Vagina (tissue), 2 donors: Measurements from ENCODE around the gene FCGR3B. TPM values are rescaled to one million over a fixed set of nuclear protein-coding genes. Genes with fewer than 3 reads are reported as not detected.
"Not testable (repeated sequence)": the region's sequence is repeated elsewhere in the genome, so short reads cannot be mapped to it uniquely, and the experiment has no call there.

Experiments
- DNase-seq, 2 donors: peaks; one replicate each; pipeline ENCODE4 v3.0.0-alpha.2; 2017; ENCODE audit errors: extremely low spot score in 2 of 2
- H3K27ac ChIP-seq: fragments of 200-600 bp; sonication (generic); one replicate; pipeline ENCODE4 v1.5.1; 2019
- H3K27me3 ChIP-seq: fragments of 200-600 bp; sonication (generic); one replicate; pipeline ENCODE4 v1.5.1; 2019
- H3K36me3 ChIP-seq, 2 donors: fragments of 200-600 bp; sonication (generic); one replicate each; pipeline ENCODE4 v1.5.1; 2017 to 2019
- H3K4me1 ChIP-seq: fragments of 200-600 bp; sonication (generic); one replicate; pipeline ENCODE4 v1.5.1; 2019
- H3K4me3 ChIP-seq, 2 donors: fragments of 200-600 bp; sonication (generic); 1 replicate in 1 of 2; 2 replicates in 1 of 2; pipeline ENCODE4 v1.5.1; 2016 to 2019
- H3K9me3 ChIP-seq: fragments of 200-600 bp; sonication (generic); one replicate; pipeline ENCODE4 v1.5.1; 2019
- POLR2AphosphoS5 ChIP-seq, 2 donors: sonication (generic); formaldehyde crosslinking; IDR thresholded peaks; one replicate each; pipeline ENCODE4 v1.9.0; 2017; ENCODE audit warnings: antibody characterized with exemption in 2 of 2, mild to moderate bottlenecking in 2 of 2, low read depth in 1 of 2; ENCODE audit not compliant: insufficient read depth in 1 of 2
- intact Hi-C: fragments of 100-400 bp; cut with DNase I; formaldehyde crosslinking; loops from one replicate; pipeline ENCODE4 v1.15.1; 2023
- total RNA-seq: library from RNA; depleted of rRNA; stranded (reverse); fragments of >200 nt; gene quantifications from one replicate; pipeline ENCODE4 v1.2.3, GENCODE V29; 2016

FCGR3B gene
- total RNA-seq, 1 donor from 2014 or later = 2.5 TPM

DNA sequence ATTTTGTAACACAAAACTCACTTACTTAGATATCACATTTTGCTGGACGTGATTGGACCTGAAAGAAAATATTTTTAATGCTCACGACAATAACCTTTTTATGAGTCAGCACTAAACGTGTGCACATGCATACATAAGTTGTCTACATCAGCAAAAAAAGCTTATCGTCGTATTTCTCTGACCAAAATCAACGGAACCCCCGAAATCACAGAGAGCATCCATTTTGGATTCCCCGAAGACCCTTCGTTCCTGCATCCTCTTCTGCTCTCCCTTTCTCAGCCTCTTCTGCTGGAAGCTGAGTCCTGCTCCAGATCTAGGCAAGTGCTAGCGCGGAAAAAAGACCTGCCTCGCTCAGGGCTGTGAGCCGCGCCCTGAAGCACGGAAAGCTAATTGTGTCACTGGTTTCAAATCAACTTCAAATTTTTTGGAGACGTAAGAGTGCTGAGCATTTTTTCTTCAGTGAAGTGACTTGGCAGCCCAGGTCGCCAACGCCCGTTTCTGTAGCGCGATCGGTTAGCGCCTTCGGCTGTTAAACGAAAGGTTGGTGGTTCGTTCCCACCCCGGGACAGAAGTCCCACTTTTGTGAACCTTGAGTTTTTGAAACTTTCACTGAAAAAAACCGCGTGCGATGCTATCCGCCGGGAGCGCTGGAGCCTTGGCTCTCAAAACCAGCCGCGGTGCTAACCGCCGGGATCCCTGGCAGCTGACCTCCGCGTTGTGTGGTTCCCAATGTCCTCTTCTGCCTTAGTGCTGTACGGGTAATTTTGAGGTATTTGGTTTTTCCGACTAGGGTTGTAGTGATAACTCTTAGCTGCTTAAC, 9.6 kb downstream of the FCGR3B start:
- H3K27me3 ChIP-seq, H3K9me3 ChIP-seq, DNase-seq, H3K36me3 ChIP-seq, H3K4me1 ChIP-seq, intact Hi-C loops: not testable (repeated sequence)
- peak overlapping the region; percentile 40 to 49 for H3K4me3 ChIP-seq
- H3K27ac ChIP-seq = peak overlapping the region; percentile 54
- TF ChIP-seq POLR2AphosphoS5 (IDR thresholded peaks at IDR 0.05; ENCODE audit: insufficient read depth in 1 of 2, low read depth in 1 of 2) = peak in 1 of 2 donors; percentile 41

DNA sequence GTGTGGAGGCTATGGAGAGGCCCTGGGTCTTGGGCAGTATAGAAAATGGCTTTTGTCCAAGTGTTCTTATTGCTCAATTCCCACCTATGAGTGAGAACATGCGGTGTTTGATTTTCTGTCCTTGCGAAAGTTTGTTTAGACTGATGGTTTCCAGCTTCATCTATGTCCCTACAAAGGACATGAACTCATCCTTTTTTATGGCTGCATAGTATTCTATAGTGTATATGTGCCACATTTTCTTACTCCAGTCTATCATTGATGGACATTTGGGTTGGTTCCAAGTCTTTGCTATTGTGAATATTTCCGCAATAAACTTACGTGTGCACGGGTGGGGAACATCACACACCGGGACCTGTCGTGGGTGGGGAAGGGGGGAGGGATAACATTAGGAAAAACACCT, 10.6 kb downstream of the FCGR3B start:
- H3K27me3 ChIP-seq, H3K4me1 ChIP-seq, H3K4me3 ChIP-seq, intact Hi-C loops, H3K9me3 ChIP-seq, H3K36me3 ChIP-seq, H3K27ac ChIP-seq, DNase-seq: not testable (repeated sequence)

DNA sequence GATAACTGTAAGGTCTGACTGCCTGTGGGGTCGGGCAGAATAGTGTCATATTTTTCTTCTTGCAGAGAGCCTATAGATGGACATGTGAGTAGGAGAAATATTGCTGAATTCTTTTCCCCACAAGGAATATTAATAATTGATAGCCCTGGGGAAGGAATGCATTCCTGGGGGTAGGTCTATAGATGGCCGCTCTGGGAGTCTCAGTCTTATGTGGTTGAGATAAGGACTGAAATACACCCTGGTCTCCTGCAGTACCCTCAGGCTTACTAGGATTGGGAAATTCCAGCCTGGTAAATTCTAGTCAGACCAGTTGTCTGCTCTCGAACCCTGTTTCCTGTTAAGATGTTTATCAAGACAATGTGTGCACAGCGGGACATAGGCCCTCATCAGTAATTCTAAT, 12.5 kb downstream of the FCGR3B start:
- H3K27ac ChIP-seq, H3K27me3 ChIP-seq, H3K36me3 ChIP-seq, H3K4me1 ChIP-seq, DNase-seq, H3K4me3 ChIP-seq, H3K9me3 ChIP-seq, intact Hi-C loops: not testable (repeated sequence)

DNA sequence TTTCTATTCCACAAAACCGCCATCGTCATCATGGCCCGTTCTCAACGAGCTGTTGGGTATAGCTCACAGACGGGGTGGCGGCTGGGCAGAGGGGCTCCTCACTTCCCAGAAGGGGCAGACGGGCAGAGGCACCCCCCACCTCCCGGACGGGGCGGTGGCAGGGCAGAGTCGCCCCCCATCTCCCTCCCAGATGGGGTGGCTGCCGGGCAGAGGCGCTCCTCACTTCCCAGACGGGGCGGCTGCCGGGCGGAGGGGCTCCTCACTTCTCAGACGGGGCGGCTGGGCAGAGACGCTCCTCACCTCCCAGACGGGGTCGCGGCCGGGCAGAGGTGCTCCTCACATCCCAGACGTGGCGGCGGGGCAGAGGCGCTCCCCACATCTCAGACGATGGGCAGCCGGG, 14.6 kb downstream of the FCGR3B start:
- intact Hi-C loops, H3K4me3 ChIP-seq, H3K27me3 ChIP-seq, DNase-seq, H3K36me3 ChIP-seq, H3K27ac ChIP-seq, H3K4me1 ChIP-seq, H3K9me3 ChIP-seq: not testable (repeated sequence)

DNA sequence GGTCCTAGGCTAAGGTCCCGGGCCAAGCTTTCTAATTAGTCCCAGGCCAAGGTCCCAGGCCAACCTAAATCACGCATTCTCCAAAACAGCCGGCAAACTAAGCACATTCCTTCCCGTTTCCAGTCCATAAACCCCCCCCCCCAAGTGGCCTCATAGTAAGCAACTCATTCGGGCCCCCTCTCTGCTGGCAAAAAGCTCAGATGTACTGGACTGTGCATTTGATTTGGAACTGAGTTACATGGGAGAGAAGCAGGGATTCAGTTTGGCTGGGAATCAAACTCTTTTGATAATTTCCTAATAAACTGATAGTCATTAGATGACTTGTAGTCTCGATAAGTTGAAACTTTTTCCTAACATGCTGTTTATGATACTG, 17.8 kb downstream of the FCGR3B start:
- H3K36me3 ChIP-seq, H3K9me3 ChIP-seq, intact Hi-C loops, H3K27me3 ChIP-seq, H3K4me1 ChIP-seq, DNase-seq: not testable (repeated sequence)
- Histone ChIP-seq H3K27ac (peak overlapping the region; percentile 95), H3K4me3 (peak overlapping the region; percentile 52 to 53)

DNA sequence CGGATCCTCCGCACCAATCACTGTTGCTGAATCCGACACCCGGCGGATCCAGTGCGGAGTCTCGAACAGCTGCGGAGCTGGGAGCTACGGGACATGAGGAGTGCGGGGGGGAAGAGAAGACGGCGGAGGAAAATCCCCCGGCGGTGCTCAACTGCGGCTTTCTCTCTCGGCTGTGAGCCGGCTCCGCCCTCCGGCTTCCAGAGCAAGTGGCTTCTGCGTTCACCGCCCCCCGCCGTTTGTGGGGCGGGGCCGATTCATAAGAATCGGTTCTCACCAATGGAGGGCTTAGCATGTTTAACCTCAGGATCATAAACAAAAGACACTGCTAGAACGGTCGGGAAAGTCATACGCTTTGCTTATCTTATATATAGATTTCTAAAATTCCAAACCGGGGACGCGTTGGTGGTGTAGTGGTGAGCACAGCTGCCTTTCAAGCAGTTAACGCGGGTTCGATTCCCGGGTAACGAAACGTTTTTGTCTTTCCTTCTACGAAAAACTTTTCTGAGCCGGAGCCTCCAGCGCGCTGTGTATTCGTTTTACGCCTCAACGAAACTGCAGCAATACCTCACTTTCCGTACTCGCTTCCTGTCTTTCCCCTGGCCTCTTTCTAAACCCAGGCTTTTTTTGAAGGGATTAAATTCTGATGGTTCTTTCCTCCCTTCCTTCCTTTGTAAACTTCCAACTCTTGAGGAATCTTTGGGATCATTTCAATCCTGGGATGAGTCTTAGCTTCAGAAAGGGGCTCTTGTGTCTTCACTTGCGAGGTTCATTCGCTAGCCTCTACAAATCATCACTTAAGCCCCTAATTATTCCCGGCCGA, 18.4 kb downstream of the FCGR3B start:
- H3K27me3 ChIP-seq, H3K4me1 ChIP-seq, H3K9me3 ChIP-seq, H3K36me3 ChIP-seq, intact Hi-C loops: not testable (repeated sequence)
- peak overlapping the region; percentile 52 to 53 for H3K4me3 ChIP-seq
- TF ChIP-seq POLR2AphosphoS5 (IDR thresholded peaks at IDR 0.05; ENCODE audit: insufficient read depth in 1 of 2, low read depth in 1 of 2) = peak; percentile 58 to 91
- peak overlapping the region; percentile 95 for H3K27ac ChIP-seq
- DNase-seq = peak in 1 of 2 donors; percentile 98

DNA sequence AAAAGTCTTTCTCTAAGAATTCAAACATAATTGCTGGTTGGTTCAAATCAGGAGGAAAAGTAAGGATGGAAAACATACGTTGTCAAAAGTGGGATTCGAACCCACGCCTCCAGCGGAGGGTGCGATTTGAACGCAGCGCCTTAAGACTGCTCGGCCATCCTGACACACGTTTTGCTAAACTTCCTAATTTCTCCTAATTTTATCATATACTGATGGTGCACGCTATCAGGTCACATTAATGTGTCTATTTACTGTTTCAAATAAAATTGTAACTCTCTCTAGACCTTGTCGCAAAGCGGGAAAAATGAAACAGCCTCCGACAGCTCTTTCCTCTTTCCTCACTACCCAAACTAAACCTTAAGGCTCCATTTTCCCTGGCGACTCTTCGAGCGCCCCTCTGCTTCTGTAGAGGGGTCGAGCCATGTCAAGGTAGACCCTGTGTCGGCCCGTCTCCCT, 19.1 kb downstream of the FCGR3B start:
- H3K4me3 ChIP-seq = peak overlapping the region; percentile 52 to 53
- H3K9me3 ChIP-seq, H3K4me1 ChIP-seq, DNase-seq, intact Hi-C loops, H3K27me3 ChIP-seq, H3K36me3 ChIP-seq: not testable (repeated sequence)
- peak overlapping the region; percentile 95 for H3K27ac ChIP-seq

DNA sequence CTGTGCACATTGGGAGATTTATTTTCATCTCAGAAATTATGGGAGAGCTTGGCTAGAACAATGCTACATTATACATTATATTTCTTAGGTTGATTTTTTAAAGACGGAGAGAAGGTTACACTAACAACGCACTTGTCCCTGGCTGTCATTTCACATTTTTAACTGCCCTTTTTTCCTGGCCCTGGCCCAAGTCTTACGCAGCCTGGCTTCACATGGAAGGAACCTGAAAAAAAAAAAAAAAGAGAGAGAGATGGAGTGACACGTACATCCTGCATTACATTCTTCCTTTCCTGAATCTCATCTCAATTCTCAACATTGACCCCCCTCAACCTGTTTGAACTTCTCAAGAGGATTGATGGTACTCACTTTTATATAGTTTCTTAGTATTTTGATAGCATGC, 20.8 kb downstream of the FCGR3B start:
- intact Hi-C loops, H3K36me3 ChIP-seq, H3K27me3 ChIP-seq, DNase-seq, H3K27ac ChIP-seq, H3K4me3 ChIP-seq, H3K4me1 ChIP-seq, H3K9me3 ChIP-seq: not testable (repeated sequence)

DNA sequence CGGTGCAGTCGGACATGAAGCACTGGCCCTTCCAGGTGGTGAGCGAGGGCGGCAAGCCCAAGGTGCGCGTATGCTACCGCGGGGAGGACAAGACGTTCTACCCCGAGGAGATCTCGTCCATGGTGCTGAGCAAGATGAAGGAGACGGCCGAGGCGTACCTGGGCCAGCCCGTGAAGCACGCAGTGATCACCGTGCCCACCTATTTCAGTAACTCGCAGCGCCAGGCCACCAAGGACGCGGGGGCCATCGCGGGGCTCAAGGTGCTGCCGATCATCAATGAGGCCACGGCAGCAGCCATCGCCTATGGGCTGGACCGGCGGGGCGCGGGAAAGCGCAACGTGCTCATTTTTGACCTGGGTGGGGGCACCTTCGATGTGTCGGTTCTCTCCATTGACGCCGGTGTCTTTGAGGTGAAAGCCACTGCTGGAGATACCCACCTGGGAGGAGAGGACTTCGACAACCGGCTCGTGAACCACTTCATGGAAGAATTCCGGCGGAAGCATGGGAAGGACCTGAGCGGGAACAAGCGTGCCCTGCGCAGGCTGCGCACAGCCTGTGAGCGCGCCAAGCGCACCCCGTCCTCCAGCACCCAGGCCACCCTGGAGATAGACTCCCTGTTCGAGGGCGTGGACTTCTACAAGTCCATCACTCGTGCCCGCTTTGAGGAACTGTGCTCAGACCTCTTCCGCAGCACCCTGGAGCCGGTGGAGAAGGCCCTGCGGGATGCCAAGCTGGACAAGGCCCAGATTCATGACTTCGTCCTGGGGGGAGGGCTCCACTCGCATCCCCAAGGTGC, 24.2 kb downstream of the FCGR3B start:
- H3K4me3 ChIP-seq, H3K36me3 ChIP-seq, H3K9me3 ChIP-seq, DNase-seq, H3K27ac ChIP-seq, H3K4me1 ChIP-seq, intact Hi-C loops, H3K27me3 ChIP-seq: not testable (repeated sequence)

DNA sequence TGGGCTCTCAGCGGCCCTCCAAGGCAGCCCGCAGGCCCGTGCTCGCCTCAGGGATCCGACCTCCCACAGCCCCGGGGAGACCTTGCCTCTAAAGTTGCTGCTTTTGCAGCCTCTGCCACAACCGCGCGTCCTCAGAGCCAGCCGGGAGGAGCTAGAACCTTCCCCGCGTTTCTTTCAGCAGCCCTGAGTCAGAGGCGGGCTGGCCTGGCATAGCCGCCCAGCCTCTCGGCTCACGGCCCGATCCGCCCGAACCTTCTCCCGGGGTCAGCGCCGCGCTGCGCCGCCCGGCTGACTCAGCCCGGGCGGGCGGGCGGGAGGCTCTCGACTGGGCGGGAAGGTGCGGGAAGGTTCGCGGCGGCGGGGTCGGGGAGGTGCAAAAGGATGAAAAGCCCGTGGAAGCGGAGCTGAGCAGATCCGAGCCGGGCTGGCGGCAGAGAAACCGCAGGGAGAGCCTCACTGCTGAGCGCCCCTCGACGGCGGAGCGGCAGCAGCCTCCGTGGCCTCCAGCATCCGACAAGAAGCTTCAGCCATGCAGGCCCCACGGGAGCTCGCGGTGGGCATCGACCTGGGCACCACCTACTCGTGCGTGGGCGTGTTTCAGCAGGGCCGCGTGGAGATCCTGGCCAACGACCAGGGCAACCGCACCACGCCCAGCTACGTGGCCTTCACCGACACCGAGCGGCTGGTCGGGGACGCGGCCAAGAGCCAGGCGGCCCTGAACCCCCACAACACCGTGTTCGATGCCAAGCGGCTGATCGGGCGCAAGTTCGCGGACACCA, 25.0 kb downstream of the FCGR3B start:
- DNase-seq, intact Hi-C loops, H3K4me1 ChIP-seq, H3K36me3 ChIP-seq, H3K27me3 ChIP-seq, H3K9me3 ChIP-seq: not testable (repeated sequence)
- Histone ChIP-seq H3K4me3 (peak overlapping the region in 1 of 2 donors; percentile 18), H3K27ac (peak overlapping the region; percentile 56)

DNA sequence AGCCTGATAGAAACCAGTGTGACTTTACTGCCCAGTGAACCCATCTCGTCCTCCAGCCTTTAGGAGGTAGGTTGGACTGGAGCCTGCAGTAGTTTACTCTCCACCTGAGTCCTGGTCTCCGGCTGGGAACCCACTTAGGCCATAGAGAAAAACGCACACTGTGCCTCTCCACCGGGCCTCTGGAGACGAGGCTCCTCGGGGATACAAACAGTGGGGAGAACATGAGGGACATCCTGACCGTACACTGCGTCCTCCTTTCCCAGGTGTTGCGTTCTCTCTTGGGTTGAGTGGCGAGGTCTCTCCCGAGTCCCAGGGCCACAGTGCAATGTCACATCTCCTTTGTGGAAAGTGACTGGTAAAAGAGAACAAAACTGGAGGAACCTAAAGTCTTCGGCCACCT, 26.0 kb downstream of the FCGR3B start:
- DNase-seq, intact Hi-C loops, H3K27me3 ChIP-seq, H3K4me1 ChIP-seq, H3K4me3 ChIP-seq, H3K36me3 ChIP-seq, H3K9me3 ChIP-seq: not testable (repeated sequence)
- H3K27ac ChIP-seq = peak overlapping the region; percentile 56

DNA sequence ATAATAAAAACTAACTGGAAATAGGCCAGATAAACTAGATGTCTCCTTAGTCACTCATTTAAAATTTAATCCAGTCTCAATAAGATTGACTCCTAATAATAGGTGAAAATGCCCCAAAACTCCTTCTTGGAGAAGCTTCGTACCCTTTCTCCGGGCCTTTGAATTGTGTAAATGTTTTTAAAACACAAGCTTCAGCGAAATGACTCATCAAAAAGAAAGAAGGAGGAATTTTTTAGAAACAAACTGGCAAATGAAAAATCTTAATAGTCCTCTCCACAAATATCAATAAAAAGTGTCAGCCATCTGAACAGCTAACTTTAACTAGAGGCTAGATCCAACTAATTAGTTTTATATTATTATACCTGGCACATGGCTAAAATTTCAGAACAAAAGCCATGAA, 33.9 kb downstream of the FCGR3B start:
- H3K9me3 ChIP-seq, H3K27ac ChIP-seq, H3K27me3 ChIP-seq, H3K36me3 ChIP-seq, DNase-seq, intact Hi-C loops, H3K4me3 ChIP-seq, H3K4me1 ChIP-seq: not testable (repeated sequence)
